Smooth muscle cell of the brain vasculature (primary cell): ENCODE measurements around the gene SLC25A15.
"Not testable (repeated sequence)": the region's sequence is repeated elsewhere in the genome, so short reads cannot be mapped to it uniquely, and the experiment has no call there.

Experiments
- DNase-seq: peaks from one replicate; pipeline ENCODE4 v3.0.0-alpha.2; 2012; ENCODE audit warnings: low read depth, low spot score

The SLC25A15 gene

GRCh38 chr13:40813667-40814454, 24.4 kb downstream of the SLC25A15 start:
- DNase-seq = no peak

GRCh38 chr13:40814803-40815202, 25.4 kb downstream of the SLC25A15 start:
- DNase-seq = no peak

- DNase-seq = no peak
These were observed 29.5 kb downstream of the SLC25A15 start for GRCh38 chr13:40818926-40819325.

- no peak for DNase-seq
These were observed 30.4 kb downstream of the SLC25A15 start for GRCh38 chr13:40819797-40820315.

- DNase-seq = not testable (repeated sequence)
These were observed 50.3 kb downstream of the SLC25A15 start for GRCh38 chr13:40839725-40840124.

- DNase-seq = not testable (repeated sequence)
These were observed 51.5 kb downstream of the SLC25A15 start for GRCh38 chr13:40840955-40841354.
